Measurements from ENCODE around the gene COX6B1.
"Not testable (repeated sequence)": the region's sequence is repeated elsewhere in the genome, so short reads cannot be mapped to it uniquely, and the experiment has no call there.

COX6B1 gene

GRCh38 chr19:35636651-35637050, 11.5 kb upstream of the COX6B1 start:
- DNase-seq, result no peak

GRCh38 chr19:35637165-35637564, 11.0 kb upstream of the COX6B1 start:
- no peak for DNase-seq

DNA sequence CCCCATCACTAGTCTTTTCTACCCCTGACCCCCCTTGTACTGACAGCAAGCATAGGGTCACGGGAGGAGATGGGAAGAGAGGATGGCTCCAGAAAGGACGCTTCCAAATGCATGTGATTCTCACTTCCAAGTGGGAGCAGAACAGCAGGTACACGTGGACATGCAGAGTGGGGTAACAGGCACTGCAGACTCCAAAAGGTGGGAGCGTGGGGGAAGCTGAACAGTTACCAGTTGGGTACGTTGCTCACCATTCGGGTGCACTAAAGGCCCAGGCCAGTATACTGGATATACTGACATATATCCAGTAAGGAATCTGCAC, 8.8 kb upstream of the COX6B1 start:
- no peak for DNase-seq

GRCh38 chr19:35639863-35640262, 8.3 kb upstream of the COX6B1 start:
- DNase-seq, result no peak

GRCh38 chr19:35641515-35642151, 6.5 kb upstream of the COX6B1 start, which contains the start of gene ETV2:
Gene ETV2, plus strand, starts transcription at chr19:35641745. Its CDS starts 716 bp downstream, at chr19:35642461.
- DNase-seq, result no peak

GRCh38 chr19:35642312-35642711, 5.8 kb upstream of the COX6B1 start:
- DNase-seq, result no peak

GRCh38 chr19:35642798-35643254, 5.3 kb upstream of the COX6B1 start:
- DNase-seq, result no peak

DNA sequence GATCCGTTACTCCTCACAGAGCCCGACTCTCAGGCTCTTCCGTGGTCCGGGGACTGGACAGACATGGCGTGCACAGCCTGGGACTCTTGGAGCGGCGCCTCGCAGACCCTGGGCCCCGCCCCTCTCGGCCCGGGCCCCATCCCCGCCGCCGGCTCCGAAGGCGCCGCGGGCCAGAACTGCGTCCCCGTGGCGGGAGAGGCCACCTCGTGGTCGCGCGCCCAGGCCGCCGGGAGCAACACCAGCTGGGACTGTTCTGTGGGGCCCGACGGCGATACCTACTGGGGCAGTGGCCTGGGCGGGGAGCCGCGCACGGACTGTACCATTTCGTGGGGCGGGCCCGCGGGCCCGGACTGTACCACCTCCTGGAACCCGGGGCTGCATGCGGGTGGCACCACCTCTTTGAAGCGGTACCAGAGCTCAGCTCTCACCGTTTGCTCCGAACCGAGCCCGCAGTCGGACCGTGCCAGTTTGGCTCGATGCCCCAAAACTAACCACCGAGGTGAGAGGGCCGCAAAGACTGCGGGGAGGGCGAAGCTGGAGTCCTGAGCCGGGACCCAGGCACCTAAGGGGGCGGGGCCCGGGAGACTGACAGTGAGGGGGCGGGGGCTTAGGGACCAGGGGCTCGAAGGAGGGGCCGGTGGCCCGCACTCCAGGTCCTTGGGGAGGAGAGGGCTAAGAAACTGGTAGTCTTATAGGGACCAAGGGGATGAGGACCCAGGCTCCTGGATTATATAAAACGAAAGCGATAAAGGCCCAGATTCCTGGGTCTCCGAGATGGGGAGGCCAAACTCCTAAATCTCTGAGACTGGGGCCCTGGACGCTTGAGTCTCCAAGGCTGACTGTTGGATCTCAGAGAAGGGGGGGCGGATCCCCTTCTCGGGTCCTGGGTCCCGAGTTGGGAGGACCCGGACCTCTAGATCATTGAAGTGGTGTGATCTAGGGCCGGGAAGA, 4.6 kb upstream of the COX6B1 start:
- peak; percentile 33 for DNase-seq

DNA sequence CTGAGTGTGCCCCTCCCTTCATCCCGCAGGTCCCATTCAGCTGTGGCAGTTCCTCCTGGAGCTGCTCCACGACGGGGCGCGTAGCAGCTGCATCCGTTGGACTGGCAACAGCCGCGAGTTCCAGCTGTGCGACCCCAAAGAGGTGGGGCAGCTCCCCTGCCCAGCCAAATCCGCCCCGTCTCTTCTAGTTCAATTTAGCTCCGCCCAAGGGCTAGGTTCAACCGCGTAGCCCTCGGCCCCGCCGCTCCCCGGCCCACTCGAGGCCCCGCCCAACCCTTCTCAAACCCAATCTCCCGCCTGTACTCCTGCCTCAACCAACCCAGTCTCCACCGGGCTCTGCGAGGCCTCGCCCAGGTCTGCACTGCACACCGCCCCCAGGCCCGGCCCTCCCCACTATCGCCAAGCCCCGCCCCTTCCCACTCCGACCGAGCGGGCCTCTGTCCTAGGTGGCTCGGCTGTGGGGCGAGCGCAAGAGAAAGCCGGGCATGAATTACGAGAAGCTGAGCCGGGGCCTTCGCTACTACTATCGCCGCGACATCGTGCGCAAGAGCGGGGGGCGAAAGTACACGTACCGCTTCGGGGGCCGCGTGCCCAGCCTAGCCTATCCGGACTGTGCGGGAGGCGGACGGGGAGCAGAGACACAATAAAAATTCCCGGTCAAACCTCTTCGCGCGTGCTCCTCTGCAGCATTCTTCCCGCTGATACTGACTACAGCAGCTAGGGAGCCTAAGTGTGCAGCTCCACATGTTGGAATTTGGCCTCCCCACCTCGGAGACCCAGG, 3.7 kb upstream of the COX6B1 start:
- DNase-seq, result peak; percentile 85

DNA sequence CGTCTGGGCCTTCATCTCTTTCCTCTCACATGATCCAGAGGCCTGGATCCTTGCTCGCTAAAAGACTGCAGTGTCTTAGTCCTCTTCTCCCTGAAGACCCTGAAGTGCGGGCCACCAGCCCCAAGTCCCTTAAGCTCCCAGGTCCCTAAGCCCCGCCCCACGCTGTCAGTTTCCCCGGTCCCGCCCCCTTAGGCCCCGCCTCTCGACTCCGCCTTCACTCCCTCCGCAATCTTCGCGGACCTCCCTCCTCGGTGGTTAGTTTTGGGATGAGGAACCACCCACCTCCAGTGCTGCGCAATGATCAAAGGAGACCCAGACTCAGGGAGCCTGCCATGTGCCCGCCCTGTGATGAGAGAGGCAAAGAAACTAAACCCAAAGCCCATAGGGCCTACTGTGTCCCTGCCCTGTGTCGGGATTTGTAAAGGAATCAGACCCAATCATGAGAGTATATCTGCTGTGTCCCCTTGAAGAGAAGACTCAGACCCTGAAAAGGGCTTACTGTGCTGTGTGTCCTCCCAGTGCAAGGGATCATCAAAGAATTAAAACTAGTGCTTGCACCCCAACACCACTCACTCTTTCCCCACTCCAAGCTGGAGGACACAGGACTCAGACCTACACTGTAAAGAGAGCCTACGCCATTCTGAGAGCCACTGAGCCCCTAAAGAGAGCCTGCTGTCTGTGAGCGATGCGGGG, 3.0 kb upstream of the COX6B1 start:
- peak; percentile 28 for DNase-seq

- DNase-seq, result no peak
Measured at GRCh38 chr19:35645680-35646511, 2.2 kb upstream of the COX6B1 start.

GRCh38 chr19:35650581-35650980, 2.5 kb downstream of the COX6B1 start:
- DNase-seq, result no peak

DNA sequence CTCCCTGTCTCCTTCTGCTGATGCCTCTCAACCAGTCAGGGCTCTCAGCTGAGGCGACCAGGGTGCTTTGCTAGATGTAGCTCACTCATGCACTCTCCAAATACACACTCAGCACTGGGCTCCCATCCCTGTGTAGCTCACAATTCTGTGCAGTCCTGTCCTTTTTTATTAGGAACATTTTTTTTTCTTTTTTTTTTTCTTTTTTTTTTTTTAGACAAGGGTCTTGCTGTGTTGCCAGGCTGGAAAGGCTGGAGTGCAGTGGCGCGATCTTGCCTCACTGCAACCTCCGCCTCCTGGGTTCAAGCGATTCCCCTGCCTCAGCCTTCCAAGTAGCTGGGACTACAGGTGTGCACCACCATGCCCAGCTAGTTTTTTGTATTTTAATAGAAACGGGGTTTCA, 6.7 kb downstream of the COX6B1 start:
- DNase-seq, result not testable (repeated sequence)

DNA sequence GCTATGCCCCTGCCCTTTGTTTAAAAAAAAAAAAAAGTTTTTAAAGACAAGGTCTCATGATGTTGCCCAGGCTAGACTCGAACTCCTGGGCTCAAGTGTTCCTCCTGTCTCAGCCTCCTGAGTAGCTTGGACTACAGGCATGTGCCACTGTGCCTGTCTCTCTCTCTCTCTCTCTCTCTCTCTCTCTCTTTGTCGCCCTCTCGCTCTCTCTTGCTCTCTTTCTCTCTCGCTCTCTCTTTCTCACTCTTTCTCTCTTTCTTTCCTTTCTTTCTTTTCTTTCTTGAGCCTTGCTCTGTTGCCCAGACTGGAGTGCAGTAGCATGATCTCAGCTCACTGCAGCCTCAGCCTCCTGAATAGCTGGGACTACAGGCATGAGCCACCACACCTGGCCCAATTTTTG, 7.5 kb downstream of the COX6B1 start:
- DNase-seq, result no peak

DNA sequence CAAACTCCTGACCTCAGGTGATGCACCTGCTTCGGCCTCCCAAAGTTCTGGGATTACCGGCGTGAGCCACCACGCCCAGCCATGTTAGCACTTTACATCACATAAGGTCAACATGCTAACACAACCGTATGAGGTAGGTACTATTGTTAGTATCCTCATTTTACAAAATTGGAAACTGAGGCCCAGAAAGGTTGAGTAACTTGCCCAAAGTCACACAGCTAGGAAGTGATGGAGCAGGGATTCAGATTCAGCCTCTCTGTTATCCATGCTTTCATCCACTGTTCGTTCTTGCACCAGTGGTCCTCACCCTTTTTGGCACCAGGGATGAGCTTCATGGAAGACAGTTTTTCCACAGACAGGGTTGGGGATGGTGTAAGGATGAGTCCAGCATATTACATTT, 8.6 kb downstream of the COX6B1 start:
- DNase-seq, result no peak

DNA sequence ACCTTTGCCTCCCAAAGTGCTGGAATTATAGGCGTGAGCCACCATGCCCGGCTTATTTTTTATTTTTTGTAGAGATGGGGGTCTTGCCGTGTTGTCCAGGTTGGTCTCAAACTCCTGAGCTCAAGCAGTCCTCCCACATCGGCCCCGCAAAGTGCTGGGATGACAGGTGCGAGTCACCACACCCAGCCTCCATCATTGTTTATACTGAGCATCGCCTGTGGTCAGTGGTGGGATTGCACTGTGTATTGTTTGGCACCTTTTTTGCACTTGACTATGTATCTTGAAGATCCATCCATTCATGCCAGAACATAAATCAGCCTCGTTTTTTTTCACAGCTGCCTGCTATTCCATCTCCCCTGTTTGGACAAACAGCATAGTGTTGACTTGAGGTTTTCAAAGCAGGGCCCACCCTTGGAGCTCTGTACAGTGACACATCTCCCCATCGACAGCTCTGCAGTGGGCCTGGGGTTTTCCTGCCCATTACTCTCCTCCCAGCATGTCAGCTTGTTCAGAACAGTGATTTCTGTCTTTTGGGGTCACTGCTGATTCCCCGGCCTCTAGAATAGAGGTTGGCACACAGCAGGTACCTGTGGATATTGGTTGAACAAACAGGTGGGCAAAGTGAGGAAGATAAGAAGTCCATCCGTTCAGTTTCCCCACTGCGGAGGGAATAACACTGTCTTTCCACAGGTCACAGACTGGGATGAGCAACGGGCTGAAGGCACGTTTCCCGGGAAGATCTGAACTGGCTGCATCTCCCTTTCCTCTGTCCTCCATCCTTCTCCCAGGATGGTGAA, 10.0 kb downstream of the COX6B1 start:
- DNase-seq, result no peak

DNA sequence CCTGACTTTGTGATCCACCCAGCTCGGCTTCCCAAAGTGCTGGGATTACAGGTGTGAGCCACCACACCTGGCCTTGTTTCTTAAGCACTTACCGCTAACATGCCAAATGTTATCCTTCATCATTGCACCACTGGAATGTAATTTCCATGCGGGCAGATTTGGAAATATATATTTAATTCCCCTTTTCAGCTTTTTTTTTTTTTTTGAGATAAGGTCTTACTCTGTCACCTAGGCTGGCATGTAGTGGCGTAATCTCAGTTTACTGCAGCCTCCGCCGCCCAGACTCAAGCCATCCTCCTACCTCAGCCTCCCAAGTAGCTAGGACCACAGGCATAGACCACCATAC, 13.8 kb downstream of the COX6B1 start:
- no peak for DNase-seq

- DNase-seq, result no peak
Measured at GRCh38 chr19:35663981-35664380, 15.9 kb downstream of the COX6B1 start.

GRCh38 chr19:35665157-35665556, 17.0 kb downstream of the COX6B1 start:
- no peak for DNase-seq

DNA sequence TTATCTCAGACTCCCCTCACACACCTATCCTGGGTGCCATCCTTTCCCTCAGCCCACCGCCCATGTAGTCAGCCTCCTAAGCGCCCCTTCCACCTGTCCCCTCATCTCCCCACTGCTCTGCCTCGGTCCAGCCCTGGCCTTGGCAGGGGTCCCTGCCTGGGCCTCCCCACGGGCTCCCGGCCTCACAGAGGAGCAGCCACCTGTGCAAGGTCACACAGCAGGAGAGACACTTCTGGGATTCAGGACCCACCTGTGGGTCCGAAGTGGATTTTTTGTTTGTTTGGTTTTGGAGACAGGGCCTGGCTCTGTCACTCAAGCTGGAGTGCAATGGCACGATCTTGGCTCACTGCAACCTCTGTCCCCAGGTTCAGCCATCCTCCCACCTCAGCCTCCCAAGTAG, 17.5 kb downstream of the COX6B1 start:
- no peak for DNase-seq

DNA sequence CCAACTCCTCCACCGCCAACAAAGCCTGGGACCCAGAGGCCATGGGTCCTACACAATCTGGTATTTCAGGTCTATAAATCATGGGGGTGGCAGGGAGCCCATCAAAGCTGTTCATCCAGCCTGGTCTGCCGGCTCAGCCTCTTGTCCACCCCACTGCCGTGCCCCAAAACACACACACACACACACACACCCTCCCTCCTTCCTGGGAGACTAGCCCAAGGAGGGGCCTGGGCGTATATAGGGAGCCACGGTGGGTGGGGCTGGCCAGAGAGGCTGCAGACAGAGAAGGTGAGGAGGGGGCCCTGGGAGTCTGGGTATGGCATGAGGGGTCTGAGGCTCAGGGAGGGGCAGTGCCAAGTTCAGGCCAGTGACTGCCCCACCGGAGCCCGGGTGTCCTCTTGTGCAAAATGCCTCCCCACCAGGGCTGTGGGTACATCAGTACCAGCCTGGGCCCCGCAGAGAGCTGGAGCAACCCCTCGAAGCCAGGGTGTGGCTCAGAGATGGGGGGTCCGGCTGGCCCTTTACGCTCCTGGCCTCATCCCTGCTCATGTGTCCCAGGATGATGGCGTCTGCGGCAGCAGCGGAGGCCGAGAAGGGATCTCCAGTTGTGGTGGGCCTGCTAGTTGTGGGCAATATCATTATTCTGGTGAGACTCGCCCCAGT, 18.3 kb downstream of the COX6B1 start, which contains the start of gene UPK1A:
Gene UPK1A (plus strand): TSS at position 267 of the 663 bp plus-strand sequence. CDS start 296 bp downstream, at position 563.
- DNase-seq, result no peak

Data from SHP77 treated with DMSO at 0.1 percent for 48 hours (cell line).